Hepatocyte (in vitro differentiated cells): Measurements from ENCODE around the gene NRSN1. TPM values are rescaled to one million over a fixed set of nuclear protein-coding genes. Genes with fewer than 3 reads are reported as not detected.
"Not testable (repeated sequence)": the region's sequence is repeated elsewhere in the genome, so short reads cannot be mapped to it uniquely, and the experiment has no call there.

Experiments used
- DNase-seq: peaks from one replicate; pipeline ENCODE4 v3.0.0-alpha.2; 2016; ENCODE audit warnings: low spot score
- H2AFZ ChIP-seq: fragments of 200-600 bp; sonication (generic); 2 replicates; pipeline ENCODE4 v1.6.0; 2016; ENCODE audit warnings: antibody characterized with exemption, mild to moderate bottlenecking
- H3K27ac ChIP-seq: fragments of 200-600 bp; sonication (generic); 2 replicates; pipeline ENCODE4 v1.5.1; 2016; ENCODE audit warnings: mild to moderate bottlenecking
- H3K27me3 ChIP-seq: fragments of 200-600 bp; sonication (generic); 2 replicates; pipeline ENCODE4 v1.6.1; 2016
- H3K36me3 ChIP-seq: fragments of 200-600 bp; sonication (generic); replicated peaks from 2 replicates; pipeline ENCODE4 v1.5.1; 2016; ENCODE audit warnings: low read depth; ENCODE audit not compliant: insufficient read depth
- H3K4me1 ChIP-seq: fragments of 200-600 bp; sonication (generic); 2 replicates; pipeline ENCODE4 v1.5.1; 2016; ENCODE audit warnings: mild to moderate bottlenecking, moderate library complexity; ENCODE audit not compliant: insufficient read depth
- H3K4me2 ChIP-seq: fragments of 200-600 bp; sonication (generic); 2 replicates; pipeline ENCODE4 v1.6.0; 2016
- H3K4me3 ChIP-seq: fragments of 200-600 bp; sonication (generic); 2 replicates; pipeline ENCODE4 v1.5.1; 2016; ENCODE audit warnings: mild to moderate bottlenecking
- H3K79me2 ChIP-seq: fragments of 200-600 bp; sonication (generic); 2 replicates; pipeline ENCODE4 v1.6.0; 2017; ENCODE audit warnings: mild to moderate bottlenecking
- H3K9me2 ChIP-seq: fragments of 200-600 bp; sonication (generic); replicated peaks from 2 replicates; pipeline ENCODE4 v1.6.0; 2017; ENCODE audit warnings: mild to moderate bottlenecking; ENCODE audit not compliant: insufficient read depth
- H3K9me3 ChIP-seq: fragments of 200-600 bp; sonication (generic); 2 replicates; pipeline ENCODE4 v1.5.1; 2016; ENCODE audit warnings: low read depth, mild to moderate bottlenecking
- H4K20me1 ChIP-seq: fragments of 200-600 bp; sonication (generic); 2 replicates; pipeline ENCODE4 v1.6.0; 2016; ENCODE audit warnings: mild to moderate bottlenecking; ENCODE audit not compliant: insufficient read depth, poor library complexity, severe bottlenecking
- CTCF ChIP-seq: fragments of 200-600 bp; sonication (generic); IDR thresholded peaks from 2 replicates; pipeline ENCODE4 v1.5.1; 2016; ENCODE audit warnings: antibody characterized with exemption, mild to moderate bottlenecking; ENCODE audit not compliant: poor library complexity
- EZH2 ChIP-seq: fragments of 200-600 bp; sonication (generic); IDR thresholded peaks from 2 replicates; pipeline ENCODE4 v1.6.1; 2016; ENCODE audit warnings: antibody characterized with exemption, mild to moderate bottlenecking, borderline replicate concordance
- EZH2phosphoT487 ChIP-seq: fragments of 200-600 bp; sonication (generic); IDR thresholded peaks from one replicate; pipeline ENCODE4 v1.6.1; 2018; ENCODE audit warnings: antibody characterized with exemption, mild to moderate bottlenecking, low read depth, moderate library complexity; ENCODE audit not compliant: unreplicated experiment, severe bottlenecking
- WGBS: methylation state at CpG from one replicate; pipeline ENCODE4 v1.1.6; 2016; ENCODE audit warnings: low lambda C conversion rate; ENCODE audit errors: missing lambda C conversion rate; 5-methylcytosine and 5-hydroxymethylcytosine counted together
- polyA plus RNA-seq: library from polyadenylated mRNA; unstranded; fragments of >200 nt; fragmentation: Nextera tagmentation; extraction: Ambion mirVana; gene quantifications from 2 replicates; pipeline ENCODE4 v1.2.1, GENCODE V29; 2016
- total RNA-seq: library from RNA; depleted of rRNA; stranded (reverse); fragments of >200 nt; gene quantifications from 2 replicates; pipeline ENCODE4 v1.2.3, GENCODE V29; 2014

Gene NRSN1
- total and polyA plus RNA-seq, 2 experiments from 2014 or later = 0.51 TPM; not detected in 1

GRCh38 chr6:24140591-24140990 lies 14.6 kb downstream of the NRSN1 start:
- DNase-seq = no peak
- no peaks in the 10 kb centered on the region for H3K9me3 ChIP-seq
- H2AFZ ChIP-seq = no peak overlapping the region
- H4K20me1 ChIP-seq = no peaks in the 10 kb centered on the region
- no peak overlapping the region for H3K27ac ChIP-seq
- no peaks in the 10 kb centered on the region for H3K27me3 ChIP-seq
- 95% methylated on average over 13 of the region's 13 CpGs for WGBS
- no peaks in the 10 kb centered on the region for H3K79me2 ChIP-seq
- no peak for TF ChIP-seq EZH2phosphoT487
- no peak for TF ChIP-seq CTCF
- no peak for TF ChIP-seq EZH2
- no peaks in the 10 kb centered on the region for H3K36me3 ChIP-seq
- H3K4me3 ChIP-seq = no peak overlapping the region
- H3K4me2 ChIP-seq = no peak overlapping the region
- no peaks in the 10 kb centered on the region for H3K4me1 ChIP-seq
- H3K9me2 ChIP-seq = no peaks in the 10 kb centered on the region

GRCh38 chr6:24142733-24143132 lies 16.7 kb downstream of the NRSN1 start:
- H3K27ac ChIP-seq, H3K4me1 ChIP-seq, H3K9me2 ChIP-seq, DNase-seq, H3K79me2 ChIP-seq, H4K20me1 ChIP-seq, H3K4me3 ChIP-seq, H3K27me3 ChIP-seq, H2AFZ ChIP-seq, H3K4me2 ChIP-seq, H3K36me3 ChIP-seq, H3K9me3 ChIP-seq: not testable (repeated sequence)
- WGBS = 94% methylated on average over 8 of the region's 8 CpGs

GRCh38 chr6:24145690-24146131 lies 19.7 kb downstream of the NRSN1 start:
- H3K4me1 ChIP-seq = peaks cover 20% of the 10 kb centered on the region
- H3K27me3 ChIP-seq = no peaks in the 10 kb centered on the region
- H3K27ac ChIP-seq = no peak overlapping the region
- no peak overlapping the region for H2AFZ ChIP-seq
- H3K4me2 ChIP-seq = no peak overlapping the region
- DNase-seq = no peak
- no peaks in the 10 kb centered on the region for H3K79me2 ChIP-seq
- no peak for TF ChIP-seq EZH2phosphoT487
- no peak for TF ChIP-seq CTCF
- no peak for TF ChIP-seq EZH2
- WGBS = 50% methylated on average over 9 of the region's 9 CpGs
- H3K36me3 ChIP-seq = no peaks in the 10 kb centered on the region
- H3K4me3 ChIP-seq = no peak overlapping the region
- H3K9me3 ChIP-seq = no peaks in the 10 kb centered on the region
- H4K20me1 ChIP-seq = no peaks in the 10 kb centered on the region
- H3K9me2 ChIP-seq = no peaks in the 10 kb centered on the region

- Histone ChIP-seq H3K36me3 (no peaks in the 10 kb centered on the region), H3K9me3 (no peaks in the 10 kb centered on the region), H4K20me1 (no peaks in the 10 kb centered on the region), H3K9me2 (no peaks in the 10 kb centered on the region), H3K27ac (no peak overlapping the region), H3K4me3 (no peak overlapping the region), H3K27me3 (no peaks in the 10 kb centered on the region), H3K4me2 (no peak overlapping the region), H3K4me1 (peaks cover 20% of the 10 kb centered on the region), H2AFZ (no peak overlapping the region), H3K79me2 (no peaks in the 10 kb centered on the region)
- no peak for DNase-seq
- 90% methylated on average over 3 of the region's 3 CpGs for WGBS
- TF ChIP-seq EZH2 (no peak), EZH2phosphoT487 (no peak), CTCF (no peak)
Measured at GRCh38 chr6:24146871-24147270, 20.9 kb downstream of the NRSN1 start.
